ENCODE measurements around the gene PAK4. TPM values are rescaled to one million over a fixed set of nuclear protein-coding genes. Genes with fewer than 3 reads are reported as not detected.
"Not testable (repeated sequence)": the region's sequence is repeated elsewhere in the genome, so short reads cannot be mapped to it uniquely, and the experiment has no call there.

The PAK4 gene
- 14.0 TPM for total RNA-seq
- long read RNA-seq, partial matches to known transcripts, result 7 of 28 reads
- long read RNA-seq, other reads (novel, unspliced or antisense), result 18 of 28 reads

- DNase-seq (peak; percentile 98), ATAC-seq (ENCODE audit: poor library complexity) (peak; percentile 99)
- intact Hi-C loops (cut with DNase I), result loop anchor here (5.0 kb wide), 1 partner anchor 217 kb away; the partner anchor contains the start of gene SAMD4B
Measured at GRCh38 chr19:39125554-39126311, at the start of gene PAK4. Gene PAK4 (plus strand): TSS chr19:39125786. CDS start chr19:39169554, 43,768 bp downstream.

- ATAC-seq (ENCODE audit: poor library complexity), result no peak
Measured at GRCh38 chr19:39077323-39077722, 48.3 kb upstream of the PAK4 start.

GRCh38 chr19:39078436-39079200 is 47.0 kb upstream of the PAK4 start:
- ATAC-seq (ENCODE audit: poor library complexity) (no peak), DNase-seq (no peak)
- intact Hi-C loops (cut with DNase I), result no loop called here

More at GRCh38 chr19:39077323-39077722, 48.3 kb upstream of the PAK4 start:
- intact Hi-C loops (cut with DNase I), result no loop called here
- DNase-seq, result no peak

- no peak for DNase-seq
- intact Hi-C loops (cut with DNase I), result no loop called here
- no peak for ATAC-seq (ENCODE audit: poor library complexity)
Measured at GRCh38 chr19:39080431-39080830, 45.2 kb upstream of the PAK4 start.

- DNase-seq, result no peak
- intact Hi-C loops (cut with DNase I), result no loop called here
- ATAC-seq (ENCODE audit: poor library complexity), result no peak
Measured at GRCh38 chr19:39082167-39082566, 43.4 kb upstream of the PAK4 start.

GRCh38 chr19:39082745-39083598 is 42.6 kb upstream of the PAK4 start:
- ATAC-seq (ENCODE audit: poor library complexity), result no peak
- intact Hi-C loops (cut with DNase I), result no loop called here
- DNase-seq, result no peak

GRCh38 chr19:39083599-39083982 is 42.0 kb upstream of the PAK4 start:
- intact Hi-C loops (cut with DNase I), result no loop called here
- no peak for ATAC-seq (ENCODE audit: poor library complexity)

GRCh38 chr19:39083983-39084731 is 41.4 kb upstream of the PAK4 start, which contains the start of gene ACP7:
Gene ACP7 (plus strand): TSS chr19:39084368. CDS start chr19:39085270, 902 bp downstream.
- intact Hi-C loops (cut with DNase I), result no loop called here
- DNase-seq, result no peak
- no peak for ATAC-seq (ENCODE audit: poor library complexity)

More at GRCh38 chr19:39083599-39083982, 42.0 kb upstream of the PAK4 start:
- DNase-seq, result no peak

GRCh38 chr19:39084732-39085080 is 40.9 kb upstream of the PAK4 start:
- no peak for DNase-seq
- ATAC-seq (ENCODE audit: poor library complexity), result no peak
- intact Hi-C loops (cut with DNase I), result no loop called here

- no peak for ATAC-seq (ENCODE audit: poor library complexity)
- intact Hi-C loops (cut with DNase I), result no loop called here
Measured at GRCh38 chr19:39085392-39085791, 40.2 kb upstream of the PAK4 start.

GRCh38 chr19:39086386-39086785 is 39.2 kb upstream of the PAK4 start:
- no peak for ATAC-seq (ENCODE audit: poor library complexity)
- no peak for DNase-seq
- intact Hi-C loops (cut with DNase I), result no loop called here

More at GRCh38 chr19:39085392-39085791, 40.2 kb upstream of the PAK4 start:
- DNase-seq, result no peak

GRCh38 chr19:39087907-39088686 is 37.5 kb upstream of the PAK4 start:
- intact Hi-C loops (cut with DNase I), result no loop called here
- DNase-seq (no peak), ATAC-seq (ENCODE audit: poor library complexity) (no peak)

GRCh38 chr19:39090016-39090415 is 35.6 kb upstream of the PAK4 start:
- DNase-seq; intact Hi-C loops (cut with DNase I); ATAC-seq (ENCODE audit: poor library complexity): not testable (repeated sequence)

GRCh38 chr19:39090881-39091280 is 34.7 kb upstream of the PAK4 start:
- DNase-seq (no peak), ATAC-seq (ENCODE audit: poor library complexity) (no peak)
- intact Hi-C loops (cut with DNase I), result no loop called here

GRCh38 chr19:39095799-39096540 is 29.6 kb upstream of the PAK4 start:
- intact Hi-C loops (cut with DNase I); ATAC-seq (ENCODE audit: poor library complexity); DNase-seq: not testable (repeated sequence)

- DNase-seq, result no peak
- intact Hi-C loops (cut with DNase I), result no loop called here
Measured at GRCh38 chr19:39097299-39097698, 28.3 kb upstream of the PAK4 start.

GRCh38 chr19:39097721-39098120 is 27.9 kb upstream of the PAK4 start:
- intact Hi-C loops (cut with DNase I), result no loop called here
- no peak for ATAC-seq (ENCODE audit: poor library complexity)
- no peak for DNase-seq

More at GRCh38 chr19:39097299-39097698, 28.3 kb upstream of the PAK4 start:
- ATAC-seq (ENCODE audit: poor library complexity), result no peak

All from Right ventricle myocardium superior (tissue), 1 donor.